Measurements from ENCODE around the gene TPM2.

TPM2 gene

DNA sequence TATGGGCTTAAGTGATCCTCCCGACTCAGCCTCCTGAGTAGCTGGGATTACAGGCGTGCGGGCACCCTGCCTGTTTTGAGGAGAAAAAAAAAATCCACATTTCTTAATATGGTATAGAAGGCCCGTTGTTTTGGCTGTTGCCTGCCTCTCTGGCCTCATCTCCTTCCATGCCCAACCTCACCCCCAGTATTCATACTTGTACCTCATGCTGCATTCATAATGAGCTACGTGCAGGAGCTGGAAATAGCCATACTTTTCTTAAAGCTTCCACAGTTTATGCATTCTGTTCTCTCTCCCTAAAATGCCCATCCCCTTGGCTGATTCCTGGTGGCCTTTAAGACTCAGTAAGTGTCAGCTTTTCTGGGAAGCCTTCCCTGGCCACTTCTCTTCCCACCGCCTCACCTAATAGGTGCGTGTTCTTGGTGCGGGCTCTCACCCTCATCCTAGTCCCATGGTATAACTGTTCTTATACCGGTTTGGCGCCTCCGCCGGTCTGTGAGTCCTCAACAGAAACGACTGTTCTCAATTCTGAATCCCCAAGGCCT lies 2.1 kb upstream of the TPM2 start:
- no peak for DNase-seq

DNA sequence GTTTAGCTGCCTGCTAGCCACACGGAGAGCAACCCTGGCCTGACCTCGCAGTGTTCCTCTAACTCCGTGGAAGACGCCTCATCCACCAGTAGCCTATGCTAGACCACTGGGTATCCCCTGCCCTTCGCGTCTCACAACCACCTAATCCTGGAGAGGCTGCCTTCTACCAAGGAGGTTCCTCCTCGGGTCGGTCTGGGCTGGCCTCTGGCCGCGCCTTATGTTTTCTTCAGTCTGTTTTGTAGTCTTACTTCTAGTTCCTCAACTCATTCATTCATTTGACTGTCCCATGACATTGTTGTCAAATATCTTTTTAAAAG lies 1.6 kb upstream of the TPM2 start:
- DNase-seq: no peak

DNA sequence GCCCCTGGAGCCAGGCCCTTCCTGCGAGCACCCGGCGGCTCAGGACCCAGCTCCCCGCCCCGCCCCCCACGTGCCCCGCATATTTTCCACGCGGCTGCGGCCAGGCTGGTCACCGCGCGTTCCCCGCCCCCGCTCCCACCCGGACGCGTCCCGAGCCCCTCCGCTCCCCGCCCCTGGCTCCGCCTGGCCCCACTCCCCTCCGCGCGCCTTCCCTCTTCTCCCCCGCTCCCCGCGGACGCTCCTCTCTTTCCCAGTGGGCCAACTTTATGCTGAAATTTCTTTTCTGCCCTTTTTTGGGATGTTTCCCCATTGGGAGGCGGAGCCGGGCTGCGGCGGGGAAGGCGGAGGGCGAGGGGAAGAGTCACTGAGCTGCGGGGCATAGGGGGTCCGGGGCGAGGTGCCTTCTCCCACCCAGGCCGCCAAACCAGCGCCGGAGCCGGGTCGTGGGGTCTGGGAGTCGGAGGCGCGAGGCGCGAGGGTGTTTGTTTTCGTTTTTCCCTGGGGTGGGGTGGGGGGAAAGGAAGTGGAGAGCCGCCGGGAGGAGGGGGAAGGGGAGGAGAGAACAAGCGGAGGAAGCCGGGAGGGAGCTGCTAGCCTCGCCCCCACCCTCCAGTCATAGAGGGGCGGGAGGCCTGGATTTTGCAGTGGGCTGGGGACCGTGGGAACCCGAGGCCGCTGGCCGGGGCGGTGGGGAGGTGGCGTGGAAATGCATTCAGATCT lies 1.0 kb upstream of the TPM2 start:
- DNase-seq: peak; percentile 35

- DNase-seq: no peak
These were observed 529 bp upstream of the TPM2 start for GRCh38 chr9:35690294-35690613.

GRCh38 chr9:35688558-35689541 lies 875 bp downstream of the TPM2 start:
- DNase-seq: no peak

- no peak for DNase-seq
These were observed 1.7 kb downstream of the TPM2 start for GRCh38 chr9:35687972-35688557.

- DNase-seq: no peak
These were observed 2.4 kb downstream of the TPM2 start for GRCh38 chr9:35687306-35687705.

GRCh38 chr9:35686222-35687203 lies 3.2 kb downstream of the TPM2 start:
- no peak for DNase-seq

- DNase-seq: no peak
These were observed 4.2 kb downstream of the TPM2 start for GRCh38 chr9:35685506-35685905.

DNA sequence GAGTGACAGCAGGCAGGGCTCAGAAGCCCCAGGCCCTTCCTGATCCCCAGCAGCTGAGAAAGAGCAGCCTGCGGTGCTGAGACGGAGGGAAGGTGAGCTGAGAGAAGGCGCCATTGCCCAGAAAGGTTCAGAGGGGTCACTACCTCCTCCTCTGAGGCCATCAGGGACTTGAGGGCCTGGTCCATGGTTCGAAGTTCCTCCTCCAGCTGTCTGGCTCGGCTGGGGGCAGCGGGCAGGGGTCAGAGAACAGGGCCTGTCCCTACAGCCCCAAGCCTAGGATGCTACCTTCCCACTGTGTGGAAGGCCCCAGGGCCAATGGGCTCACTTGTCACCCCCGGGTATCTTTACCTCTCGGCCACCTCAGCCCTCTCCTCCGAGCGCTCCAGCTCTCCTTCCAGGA lies 4.8 kb downstream of the TPM2 start:
- no peak for DNase-seq

DNA sequence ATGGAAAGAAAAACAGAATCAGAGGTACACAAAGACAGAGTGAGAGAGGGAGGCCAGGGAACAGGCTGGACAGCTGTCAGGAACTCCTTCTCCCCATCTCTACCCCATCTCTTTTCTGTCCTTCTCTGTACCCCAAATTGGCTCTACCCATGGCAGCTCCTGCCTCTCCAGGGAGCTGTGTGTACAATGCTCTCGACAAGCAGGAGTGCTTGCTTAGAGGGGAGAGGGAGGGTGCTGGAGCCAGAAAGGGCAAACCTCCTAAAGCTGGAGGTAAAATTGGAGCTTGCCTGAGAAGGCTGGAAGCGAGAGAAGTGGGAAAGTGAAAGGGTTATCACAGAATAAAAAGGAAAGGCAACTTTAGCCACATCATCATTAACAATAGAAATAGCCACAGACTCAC lies 6.4 kb downstream of the TPM2 start:
- DNase-seq: no peak

- DNase-seq: no peak
These were observed 7.0 kb downstream of the TPM2 start for GRCh38 chr9:35682520-35683315.

DNA sequence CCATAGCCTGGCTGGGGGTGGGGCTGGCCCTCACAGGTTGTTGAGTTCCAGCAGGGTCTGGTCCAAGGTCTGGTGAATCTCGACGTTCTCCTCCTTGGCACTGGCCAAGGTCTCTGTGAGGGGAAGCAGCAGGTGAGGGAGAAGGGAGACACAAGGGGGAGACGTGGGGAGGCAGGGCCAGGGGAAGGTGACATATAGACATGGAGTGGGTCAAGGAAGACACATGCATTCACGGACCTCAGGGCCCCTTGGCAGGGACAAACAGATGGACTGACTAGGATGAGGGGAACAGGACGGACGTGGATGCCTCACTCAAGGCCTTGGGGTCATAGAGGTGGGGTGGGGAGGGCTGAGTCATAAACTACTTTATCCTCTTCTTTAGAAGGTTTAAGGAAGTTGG lies 7.7 kb downstream of the TPM2 start:
- DNase-seq: no peak

DNA sequence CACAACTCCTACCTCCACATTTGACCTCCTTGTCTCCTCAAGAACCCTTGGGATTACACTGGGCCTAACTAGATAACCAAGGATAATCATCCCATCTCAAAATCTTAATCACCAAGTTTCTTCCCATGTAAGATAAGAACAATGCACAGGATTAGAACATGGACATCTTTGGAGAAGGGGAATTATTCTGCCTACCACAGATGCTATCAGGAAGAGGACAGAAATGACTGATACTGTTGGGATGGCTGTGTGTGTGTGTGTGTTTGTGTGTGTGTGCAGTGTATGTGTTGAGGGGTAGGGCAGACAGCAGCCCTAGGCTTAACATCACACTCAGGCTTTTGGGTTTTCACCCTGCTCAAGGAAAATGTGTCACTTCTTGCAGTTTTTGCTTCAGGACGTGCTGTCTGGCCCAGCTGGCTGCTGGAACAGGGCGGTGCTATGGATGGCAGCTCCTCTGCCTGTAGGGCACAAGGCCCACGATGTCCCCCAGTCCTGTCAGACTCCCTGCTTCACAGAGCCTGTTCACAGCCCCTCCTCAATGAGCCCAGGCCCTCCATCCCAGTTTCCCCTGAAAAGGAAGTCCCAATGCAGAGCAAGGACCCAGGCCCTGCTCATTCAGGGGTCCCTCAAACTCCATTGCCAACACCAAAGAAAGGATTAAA lies 8.3 kb downstream of the TPM2 start:
- DNase-seq: no peak

- DNase-seq: no peak
These were observed 9.2 kb downstream of the TPM2 start for GRCh38 chr9:35680331-35681105.

DNA sequence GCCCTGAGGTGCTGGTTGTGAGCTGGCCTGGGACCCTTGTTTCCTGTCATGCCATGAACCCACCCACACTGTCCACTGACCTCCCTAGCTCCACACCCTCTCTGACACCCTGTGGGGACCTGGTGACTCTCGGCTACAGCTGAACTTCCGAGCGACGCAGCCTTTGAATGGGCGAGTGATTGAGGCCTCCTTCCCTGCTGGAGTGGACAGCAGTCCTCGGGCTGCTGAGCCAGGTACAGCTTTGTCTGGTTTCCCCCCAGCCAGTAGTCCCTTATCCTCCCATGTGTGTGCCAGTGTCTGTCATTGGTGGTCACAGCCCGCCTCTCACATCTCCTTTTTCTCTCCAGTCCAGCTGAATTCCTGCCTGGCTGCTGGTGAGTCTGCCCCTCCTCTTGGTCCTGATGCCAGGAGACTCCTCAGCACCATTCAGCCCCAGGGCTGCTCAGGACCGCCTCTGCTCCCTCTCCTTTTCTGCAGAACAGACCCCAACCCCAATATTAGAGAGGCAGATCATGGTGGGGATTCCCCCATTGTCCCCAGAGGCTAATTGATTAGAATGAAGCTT lies 9.9 kb downstream of the TPM2 start:
- DNase-seq: no peak

- DNase-seq: no peak
These were observed 10.6 kb downstream of the TPM2 start for GRCh38 chr9:35679091-35679490.

GRCh38 chr9:35675732-35676392 lies 13.9 kb downstream of the TPM2 start:
- DNase-seq: peak; percentile 30

- DNase-seq: no peak
These were observed 14.5 kb downstream of the TPM2 start for GRCh38 chr9:35675204-35675603.

- no peak for DNase-seq
These were observed 15.7 kb downstream of the TPM2 start for GRCh38 chr9:35674025-35674361.
